ENCODE data around the gene RAPGEF4.

The RAPGEF4 gene

GRCh38 chr2:173049831-173050230 lies 314.2 kb downstream of the RAPGEF4 start:
- H3K27ac Mint-ChIP-seq = no peak overlapping the region
- no peaks in the 10 kb centered on the region for H3K9me3 Mint-ChIP-seq
- peaks cover 17% of the 10 kb centered on the region for H3K4me1 Mint-ChIP-seq
- ATAC-seq (no peak), DNase-seq (no peak)
- peaks cover 30% of the 10 kb centered on the region for H3K27me3 Mint-ChIP-seq
- H3K4me3 Mint-ChIP-seq = no peak overlapping the region

GRCh38 chr2:173050684-173051083 lies 315.0 kb downstream of the RAPGEF4 start:
- Mint-ChIP-seq H3K27ac (no peak overlapping the region), H3K4me3 (no peak overlapping the region), H3K4me1 (peaks cover 17% of the 10 kb centered on the region), H3K27me3 (peaks cover 39% of the 10 kb centered on the region), H3K9me3 (no peaks in the 10 kb centered on the region)
- DNase-seq (no peak), ATAC-seq (no peak)

DNA sequence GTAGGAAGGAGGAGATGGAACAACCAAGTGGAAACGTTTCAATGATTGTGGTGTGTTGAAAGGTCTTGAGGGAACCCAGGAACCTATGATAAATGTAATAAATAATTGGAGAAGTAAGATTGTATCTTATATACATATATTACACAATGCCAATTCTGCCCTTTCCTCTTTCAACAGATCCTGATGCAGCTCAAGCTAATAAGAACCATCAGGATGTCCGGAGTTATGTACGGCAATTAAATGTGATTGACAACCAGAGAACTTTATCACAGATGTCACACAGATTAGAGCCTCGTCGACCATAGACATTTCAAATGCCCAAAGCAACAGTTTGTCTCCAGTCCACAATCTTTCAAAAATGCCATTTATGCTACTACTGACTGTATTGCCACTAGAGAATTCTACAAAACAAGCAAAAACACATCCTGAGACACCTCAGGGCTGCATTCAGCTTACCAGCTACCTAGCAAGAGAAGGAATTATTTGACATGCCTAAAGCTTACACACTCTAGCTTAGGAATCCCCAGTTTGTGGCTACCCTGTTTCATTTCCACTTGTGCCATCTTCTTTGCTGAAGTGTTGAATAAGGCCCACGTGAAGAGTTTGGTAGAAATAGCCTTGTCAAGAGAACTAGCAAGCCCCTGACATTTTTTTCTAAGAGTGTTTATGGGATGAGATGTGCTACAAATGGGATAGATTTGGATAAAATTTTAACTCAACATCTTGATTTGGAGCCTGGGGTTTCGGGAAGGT lies 316.0 kb downstream of the RAPGEF4 start:
- DNase-seq (no peak), ATAC-seq (no peak)
- no peaks in the 10 kb centered on the region for H3K9me3 Mint-ChIP-seq
- no peak overlapping the region for H3K4me3 Mint-ChIP-seq
- H3K4me1 Mint-ChIP-seq = peaks cover 17% of the 10 kb centered on the region
- peaks cover 48% of the 10 kb centered on the region for H3K27me3 Mint-ChIP-seq
- no peak overlapping the region for H3K27ac Mint-ChIP-seq

DNA sequence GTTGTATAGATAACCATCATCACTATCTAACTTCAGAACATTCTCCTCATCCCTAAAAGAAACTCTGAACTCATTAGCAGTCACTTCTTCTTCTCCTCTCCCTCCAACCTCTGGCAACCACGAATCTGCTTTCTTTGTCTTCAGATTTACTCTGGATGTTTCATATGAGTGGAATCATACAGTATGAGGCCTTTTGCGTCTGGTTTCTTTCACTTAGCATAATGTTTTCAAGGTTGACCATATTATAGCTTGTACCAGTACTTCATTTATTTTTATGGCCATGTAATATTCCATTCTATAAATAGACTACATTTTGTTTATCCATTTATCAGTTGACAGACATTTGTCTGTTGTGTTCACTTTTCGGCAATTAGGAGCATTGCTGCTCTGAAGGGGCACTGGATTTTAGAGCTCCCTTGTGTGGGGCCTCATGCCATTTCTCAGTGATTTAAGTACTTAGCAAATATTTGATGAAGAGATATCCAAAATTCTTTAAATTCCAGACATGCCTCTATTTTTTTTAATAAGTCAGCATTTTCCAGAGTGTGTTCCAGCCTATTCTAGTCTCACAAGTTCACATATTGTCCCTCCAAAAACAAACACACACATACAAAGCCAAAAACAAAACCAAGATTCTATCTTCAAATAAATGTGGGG lies 317.5 kb downstream of the RAPGEF4 start:
- Mint-ChIP-seq H3K9me3 (no peaks in the 10 kb centered on the region), H3K4me1 (peaks cover 17% of the 10 kb centered on the region), H3K27ac (no peak overlapping the region), H3K4me3 (no peak overlapping the region), H3K27me3 (peaks cover 64% of the 10 kb centered on the region)
- DNase-seq (no peak), ATAC-seq (no peak)

DNA sequence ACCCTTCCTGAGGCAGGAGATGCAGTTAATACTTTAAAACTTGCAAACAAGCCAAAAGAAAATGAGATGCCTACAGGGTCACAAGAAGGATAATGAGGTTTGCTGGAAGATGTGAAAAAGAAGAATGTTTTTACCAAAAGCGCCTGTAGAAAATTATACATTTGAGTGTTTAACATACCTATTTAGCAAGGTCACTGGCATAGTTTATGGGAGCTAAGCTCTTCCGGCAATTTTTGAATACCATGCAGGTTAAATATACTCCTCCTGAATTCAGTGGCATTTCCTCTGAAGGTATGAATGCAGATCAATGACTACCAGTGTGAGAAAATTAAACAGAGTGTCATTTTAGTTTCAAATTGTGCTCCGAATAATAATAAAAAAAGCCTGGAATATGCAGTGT lies 318.8 kb downstream of the RAPGEF4 start:
- no peaks in the 10 kb centered on the region for H3K9me3 Mint-ChIP-seq
- ATAC-seq (no peak), DNase-seq (no peak)
- no peak overlapping the region for H3K4me3 Mint-ChIP-seq
- no peak overlapping the region for H3K27ac Mint-ChIP-seq
- H3K4me1 Mint-ChIP-seq = peaks cover 4% of the 10 kb centered on the region
- H3K27me3 Mint-ChIP-seq = peaks cover 67% of the 10 kb centered on the region

DNA sequence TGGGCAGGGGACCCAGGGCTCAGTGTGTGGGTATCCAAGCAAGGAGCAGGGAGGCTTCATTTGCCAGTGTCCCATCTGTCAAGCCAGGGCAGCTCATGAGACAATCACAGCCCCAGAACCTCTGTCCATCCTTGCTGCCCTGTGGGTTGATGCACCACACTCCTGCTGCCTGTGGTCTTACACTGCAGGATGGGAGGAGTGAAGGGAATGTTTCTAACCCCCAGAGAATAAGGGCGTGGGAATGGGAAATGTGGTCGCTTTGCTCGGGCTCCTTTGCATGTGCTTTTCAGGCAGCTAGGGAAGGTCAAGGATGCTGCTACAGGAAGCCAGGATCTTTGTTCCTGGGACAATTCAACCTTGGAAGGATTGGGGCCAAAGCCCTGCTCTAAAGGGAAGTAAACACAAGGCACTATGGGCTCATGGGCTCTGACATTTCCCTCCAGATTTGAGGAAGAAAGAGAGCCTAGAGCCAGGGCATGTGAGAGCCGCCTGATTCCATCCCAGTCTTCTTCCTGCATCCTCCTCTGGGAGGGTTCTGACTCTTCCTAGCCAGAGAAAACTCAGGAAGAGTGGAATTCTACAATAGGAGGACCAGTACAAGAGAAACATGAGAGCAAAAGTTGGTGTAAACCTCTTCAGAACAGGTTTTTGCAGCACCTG lies 321.2 kb downstream of the RAPGEF4 start:
- Mint-ChIP-seq H3K27me3 (peaks cover 54% of the 10 kb centered on the region), H3K9me3 (no peaks in the 10 kb centered on the region), H3K4me3 (no peak overlapping the region), H3K27ac (no peak overlapping the region), H3K4me1 (no peaks in the 10 kb centered on the region)
- ATAC-seq (no peak), DNase-seq (no peak)

DNA sequence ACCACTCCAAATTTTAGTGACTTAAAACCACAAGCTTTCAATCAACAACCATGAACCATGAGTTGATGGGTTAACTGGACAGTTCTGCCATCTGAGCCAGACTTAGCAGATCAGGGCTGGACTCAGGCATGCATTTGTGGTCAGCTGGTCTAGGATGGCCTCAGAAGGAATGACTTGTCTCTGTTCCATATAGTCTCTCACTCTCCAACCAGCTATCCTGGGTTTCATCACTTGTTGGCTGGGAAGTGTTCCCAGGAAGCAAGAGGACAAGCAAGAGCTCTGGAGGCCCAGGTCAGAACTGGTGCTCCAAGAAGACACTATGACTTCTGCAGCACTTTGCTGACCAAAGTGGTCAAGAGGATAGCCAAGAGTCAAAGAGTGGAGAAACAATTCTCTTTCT lies 322.5 kb downstream of the RAPGEF4 start:
- Mint-ChIP-seq H3K4me1 (no peaks in the 10 kb centered on the region), H3K9me3 (no peaks in the 10 kb centered on the region), H3K27ac (no peak overlapping the region), H3K4me3 (no peak overlapping the region), H3K27me3 (peaks cover 48% of the 10 kb centered on the region)
- ATAC-seq (no peak), DNase-seq (no peak)

GRCh38 chr2:173058673-173059072 lies 323.0 kb downstream of the RAPGEF4 start:
- Mint-ChIP-seq H3K4me1 (no peaks in the 10 kb centered on the region), H3K4me3 (no peak overlapping the region), H3K9me3 (no peaks in the 10 kb centered on the region), H3K27ac (no peak overlapping the region), H3K27me3 (peaks cover 44% of the 10 kb centered on the region)
- DNase-seq (no peak), ATAC-seq (no peak)

GRCh38 chr2:173059292-173059691 lies 323.6 kb downstream of the RAPGEF4 start:
- Mint-ChIP-seq H3K4me3 (no peak overlapping the region), H3K9me3 (no peaks in the 10 kb centered on the region), H3K27me3 (peaks cover 49% of the 10 kb centered on the region), H3K4me1 (no peaks in the 10 kb centered on the region), H3K27ac (no peak overlapping the region)
- ATAC-seq (no peak), DNase-seq (no peak)

- H3K27ac Mint-ChIP-seq = no peak overlapping the region
- DNase-seq = no peak
- ATAC-seq = no peak
These were observed 324.4 kb downstream of the RAPGEF4 start for GRCh38 chr2:173059971-173060461.

DNA sequence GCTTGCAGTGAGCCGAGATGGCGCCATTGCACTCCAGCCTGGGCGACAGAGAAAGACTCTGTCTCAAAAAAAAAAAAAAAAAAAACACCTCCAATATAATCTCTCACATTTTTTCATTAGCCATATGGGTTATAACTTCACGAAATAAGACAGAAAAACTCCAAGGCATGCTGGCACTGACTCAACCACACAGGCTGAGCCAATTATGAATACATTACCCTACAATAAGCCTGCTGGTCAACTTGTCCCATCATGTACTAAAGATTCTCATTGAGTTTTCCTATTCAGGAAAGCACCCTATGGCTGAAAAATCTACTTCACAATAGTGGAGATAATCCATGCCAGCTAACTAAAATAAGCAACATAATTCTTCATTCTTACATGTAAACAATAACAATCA lies 327.2 kb downstream of the RAPGEF4 start:
- DNase-seq (no peak), ATAC-seq (no peak)
- H3K4me1 Mint-ChIP-seq = no peaks in the 10 kb centered on the region
- H3K27ac Mint-ChIP-seq = no peak overlapping the region
- no peak overlapping the region for H3K4me3 Mint-ChIP-seq
- no peaks in the 10 kb centered on the region for H3K9me3 Mint-ChIP-seq
- peaks cover 37% of the 10 kb centered on the region for H3K27me3 Mint-ChIP-seq

More at GRCh38 chr2:173059971-173060461, 324.4 kb downstream of the RAPGEF4 start:
- no peaks in the 10 kb centered on the region for H3K4me1 Mint-ChIP-seq
- no peaks in the 10 kb centered on the region for H3K9me3 Mint-ChIP-seq
- H3K4me3 Mint-ChIP-seq = no peak overlapping the region
- peaks cover 50% of the 10 kb centered on the region for H3K27me3 Mint-ChIP-seq

DNA sequence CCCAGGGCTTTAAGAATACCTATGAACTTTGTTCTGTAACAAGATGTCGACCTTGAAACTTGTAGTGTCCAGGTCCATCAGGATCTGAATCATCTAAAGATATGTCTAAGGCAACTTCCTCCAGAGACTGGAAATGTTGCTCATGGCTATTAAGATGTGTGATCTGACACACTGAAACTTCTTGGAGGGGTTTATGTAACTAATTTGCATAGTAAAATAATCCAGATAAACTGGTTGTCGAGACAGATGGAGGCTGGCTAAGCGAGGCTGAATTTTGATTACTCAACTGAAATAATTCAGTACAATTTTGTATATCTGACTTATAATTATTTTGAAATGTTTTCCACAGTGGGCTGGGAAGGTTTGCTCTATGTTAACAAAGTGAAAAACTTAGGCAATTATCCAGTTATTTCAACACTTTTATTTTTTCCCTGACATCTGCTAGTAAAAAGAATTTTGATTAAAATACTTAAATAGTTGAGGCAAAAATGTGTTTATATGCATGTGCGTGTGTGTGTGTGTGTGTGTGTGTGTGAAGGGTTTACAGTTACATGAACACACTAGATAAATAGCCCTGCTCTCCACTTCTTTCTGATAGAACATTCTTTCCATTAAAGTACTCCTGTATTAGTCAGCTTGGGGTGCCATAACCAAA lies 328.6 kb downstream of the RAPGEF4 start:
- no peak overlapping the region for H3K4me3 Mint-ChIP-seq
- no peak for ATAC-seq
- H3K4me1 Mint-ChIP-seq = no peaks in the 10 kb centered on the region
- no peak for DNase-seq
- no peak overlapping the region for H3K27ac Mint-ChIP-seq
- peaks cover 32% of the 10 kb centered on the region for H3K27me3 Mint-ChIP-seq
- H3K9me3 Mint-ChIP-seq = no peaks in the 10 kb centered on the region

DNA sequence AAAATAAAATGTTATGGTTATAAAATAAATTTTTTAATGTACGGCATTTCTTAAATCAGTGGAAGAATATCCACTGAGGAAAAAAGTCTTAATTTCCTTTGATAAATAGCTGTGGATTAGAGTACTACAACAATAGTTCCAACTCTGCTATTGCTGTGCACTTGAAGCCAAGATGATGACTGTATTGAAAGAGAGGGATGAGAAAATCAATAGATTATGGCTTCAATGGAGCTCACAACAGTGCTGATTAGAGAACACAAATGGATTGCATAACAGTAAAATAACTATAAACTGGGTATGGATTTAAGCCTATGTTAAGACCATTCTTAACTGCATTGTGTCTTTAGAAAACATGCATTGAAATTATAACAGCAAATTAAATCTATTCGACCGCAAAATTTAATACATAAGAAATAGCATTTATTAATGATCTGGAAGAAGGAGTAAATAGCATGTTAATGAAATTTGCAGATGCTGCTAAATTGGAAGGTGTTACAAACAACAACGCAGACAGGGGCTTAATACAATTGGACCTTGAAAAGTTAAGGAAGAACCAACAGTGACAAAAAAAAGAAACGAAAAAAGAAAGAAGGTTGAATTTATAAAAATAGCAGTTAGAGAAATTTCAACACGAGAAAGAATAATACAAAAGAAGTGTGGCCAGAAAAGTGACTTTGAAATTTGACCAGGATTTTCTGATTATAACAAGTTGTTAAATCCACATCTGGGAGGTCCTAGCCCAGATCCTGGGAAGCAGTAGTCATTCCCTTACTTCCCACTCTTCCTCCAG lies 331.4 kb downstream of the RAPGEF4 start:
- no peak overlapping the region for H3K27ac Mint-ChIP-seq
- no peak overlapping the region for H3K4me3 Mint-ChIP-seq
- ATAC-seq (no peak), DNase-seq (no peak)
- peaks cover 53% of the 10 kb centered on the region for H3K27me3 Mint-ChIP-seq
- H3K9me3 Mint-ChIP-seq = no peaks in the 10 kb centered on the region
- no peaks in the 10 kb centered on the region for H3K4me1 Mint-ChIP-seq

GRCh38 chr2:173075056-173075780 lies 339.6 kb downstream of the RAPGEF4 start:
- no peaks in the 10 kb centered on the region for H3K9me3 Mint-ChIP-seq

More at GRCh38 chr2:173075056-173075780, 339.6 kb downstream of the RAPGEF4 start:
- Mint-ChIP-seq H3K27me3 (peaks cover 49% of the 10 kb centered on the region), H3K4me3 (peak overlapping the region; percentile 81 to 86), H3K4me1 (peaks cover 30% of the 10 kb centered on the region), H3K27ac (peak overlapping the region; percentile 80 to 87)
- no peak for DNase-seq
- no peak for ATAC-seq

Data from stimulated activated naive CD8-positive, alpha-beta T cell treated with anti-CD3 and anti-CD28 coated beads, Interleukin-15, amount 100 ng/mL, for 72 hours (primary cell).